HG02970 (cell line): ENCODE measurements around the gene STK38.
"Not testable (repeated sequence)": the region's sequence is repeated elsewhere in the genome, so short reads cannot be mapped to it uniquely, and the experiment has no call there.

Source experiments
- ATAC-seq: cut with Tn5 transposase; IDR thresholded peaks from one replicate; pipeline ENCODE4 v1.9.1; 2021; ENCODE audit warnings: mild to moderate bottlenecking, moderate library complexity, moderate number of reproducible peaks; ENCODE audit not compliant: unreplicated experiment, low FRiP score

Gene STK38

GRCh38 chr6:36546920-36547645 is at the start of gene STK38:
Gene STK38 (minus strand): TSS chr6:36547479. CDS start chr6:36540202, 7,277 bp downstream.
- peak; percentile 84 for ATAC-seq

- ATAC-seq: no peak
These were observed 49.1 kb upstream of the STK38 start for GRCh38 chr6:36596356-36596755.

GRCh38 chr6:36594816-36595643 is 47.8 kb upstream of the STK38 start:
- no peak for ATAC-seq

- ATAC-seq: peak; percentile 89
These were observed 46.9 kb upstream of the STK38 start, which contains the start of gene SRSF3 for GRCh38 chr6:36594029-36594815. Gene SRSF3 (plus strand): TSS chr6:36594362. CDS start chr6:36596763, 2,401 bp downstream.

- peak; percentile 8 for ATAC-seq
These were observed 46.3 kb upstream of the STK38 start for GRCh38 chr6:36593569-36594028.

GRCh38 chr6:36592221-36592655 is 45.0 kb upstream of the STK38 start:
- ATAC-seq: no peak

- ATAC-seq: no peak
These were observed 43.0 kb upstream of the STK38 start for GRCh38 chr6:36590237-36590636.

GRCh38 chr6:36589025-36589400 is 41.7 kb upstream of the STK38 start:
- not testable (repeated sequence) for ATAC-seq

- ATAC-seq: no peak
These were observed 39.3 kb upstream of the STK38 start for GRCh38 chr6:36586606-36587005.

- no peak for ATAC-seq
These were observed 34.4 kb upstream of the STK38 start for GRCh38 chr6:36581716-36582115.

- ATAC-seq: no peak
These were observed 32.9 kb upstream of the STK38 start for GRCh38 chr6:36580184-36580526.

- ATAC-seq: no peak
These were observed 31.2 kb upstream of the STK38 start for GRCh38 chr6:36578431-36578830.

- ATAC-seq: no peak
These were observed 30.8 kb upstream of the STK38 start for GRCh38 chr6:36578030-36578429.

- ATAC-seq: no peak
These were observed 30.0 kb upstream of the STK38 start for GRCh38 chr6:36577301-36577700.

GRCh38 chr6:36576578-36576977 is 29.3 kb upstream of the STK38 start:
- no peak for ATAC-seq

- no peak for ATAC-seq
These were observed 27.4 kb upstream of the STK38 start for GRCh38 chr6:36574679-36575078.

- not testable (repeated sequence) for ATAC-seq
These were observed 25.4 kb upstream of the STK38 start for GRCh38 chr6:36572353-36573311.

GRCh38 chr6:36571122-36572043 is 24.1 kb upstream of the STK38 start:
- no peak for ATAC-seq

GRCh38 chr6:36570264-36570663 is 23.0 kb upstream of the STK38 start:
- no peak for ATAC-seq
